HG02852 (cell line): ENCODE data around the gene FOXRED2.
"Not testable (repeated sequence)": the region's sequence is repeated elsewhere in the genome, so short reads cannot be mapped to it uniquely, and the experiment has no call there.

ENCODE experiments used
- ATAC-seq: cut with Tn5 transposase; IDR thresholded peaks from one replicate; pipeline ENCODE4 v1.9.1; 2021; ENCODE audit warnings: mild to moderate bottlenecking, moderate library complexity; ENCODE audit not compliant: unreplicated experiment

FOXRED2 gene

GRCh38 chr22:36506637-36507517 lies at the start of gene FOXRED2:
TSS of gene FOXRED2 (minus strand) at chr22:36507040. CDS start at chr22:36506422, 618 bp downstream.
- peak; percentile 86 for ATAC-seq

- no peak for ATAC-seq
Observed at GRCh38 chr22:36554098-36554497, 47.3 kb upstream of the FOXRED2 start.

GRCh38 chr22:36552289-36552688 lies 45.4 kb upstream of the FOXRED2 start:
- no peak for ATAC-seq

GRCh38 chr22:36550701-36551495 lies 44.1 kb upstream of the FOXRED2 start:
- ATAC-seq, result no peak

- no peak for ATAC-seq
Observed at GRCh38 chr22:36549033-36549432, 42.2 kb upstream of the FOXRED2 start.

- no peak for ATAC-seq
Observed at GRCh38 chr22:36548606-36549005, 41.8 kb upstream of the FOXRED2 start.

- ATAC-seq, result no peak
Observed at GRCh38 chr22:36546932-36547331, 40.1 kb upstream of the FOXRED2 start.

- no peak for ATAC-seq
Observed at GRCh38 chr22:36546092-36546804, 39.4 kb upstream of the FOXRED2 start.

- ATAC-seq, result no peak
Observed at GRCh38 chr22:36544107-36544620, 37.3 kb upstream of the FOXRED2 start.

- ATAC-seq, result no peak
Observed at GRCh38 chr22:36541831-36542411, 35.1 kb upstream of the FOXRED2 start.

GRCh38 chr22:36540867-36541642 lies 34.2 kb upstream of the FOXRED2 start:
- ATAC-seq, result no peak

GRCh38 chr22:36538529-36538928 lies 31.7 kb upstream of the FOXRED2 start:
- no peak for ATAC-seq

- ATAC-seq, result no peak
Observed at GRCh38 chr22:36536717-36537116, 29.9 kb upstream of the FOXRED2 start.

GRCh38 chr22:36533320-36533719 lies 26.5 kb upstream of the FOXRED2 start:
- ATAC-seq, result not testable (repeated sequence)

GRCh38 chr22:36532466-36532865 lies 25.6 kb upstream of the FOXRED2 start:
- no peak for ATAC-seq

GRCh38 chr22:36528795-36529751 lies 22.2 kb upstream of the FOXRED2 start, which contains the start of gene EIF3D:
TSS of gene EIF3D (minus strand) at chr22:36529166. CDS start at chr22:36526121, 3,045 bp downstream.
- ATAC-seq, result peak; percentile 94

- ATAC-seq, result no peak
Observed at GRCh38 chr22:36528341-36528740, 21.5 kb upstream of the FOXRED2 start.

- ATAC-seq, result no peak
Observed at GRCh38 chr22:36522662-36523061, 15.8 kb upstream of the FOXRED2 start.

- no peak for ATAC-seq
Observed at GRCh38 chr22:36520423-36520822, 13.6 kb upstream of the FOXRED2 start.
